Cardiac muscle cell (in vitro differentiated cells and primary cell): Measurements from ENCODE around the gene EAF2. TPM values are rescaled to one million over a fixed set of nuclear protein-coding genes. Genes with fewer than 3 reads are reported as not detected.

Experiments used
- DNase-seq, 2 donors: peaks; one replicate each; pipeline versions ENCODE4 v3.0.0 to v3.0.0-alpha.2; 2010 to 2017; ENCODE audit warnings: low read depth in 1 of 2, low spot score in 1 of 2
- H3K27ac ChIP-seq: fragments of 200-600 bp; sonication (generic); 2 replicates; pipeline ENCODE4 v1.5.1; 2016
- H3K27me3 ChIP-seq: fragments of 200-600 bp; sonication (generic); 2 replicates; pipeline ENCODE4 v1.6.0; 2016; ENCODE audit warnings: control low read depth
- H3K36me3 ChIP-seq: fragments of 200-600 bp; sonication (generic); 2 replicates; pipeline ENCODE4 v1.5.1; 2016; ENCODE audit warnings: control low read depth
- H3K4me1 ChIP-seq: fragments of 200-600 bp; sonication (generic); 2 replicates; pipeline ENCODE4 v1.8.1; 2017; ENCODE audit warnings: low read depth, mild to moderate bottlenecking, mixed run types
- H3K4me3 ChIP-seq: fragments of 200-600 bp; sonication (generic); 2 replicates; pipeline ENCODE4 v1.5.1; 2016; ENCODE audit warnings: mild to moderate bottlenecking
- H3K9me3 ChIP-seq: fragments of 200-600 bp; sonication (generic); 2 replicates; pipeline ENCODE4 v1.5.1; 2017; ENCODE audit warnings: low read depth, mild to moderate bottlenecking, control low read depth
- CTCF ChIP-seq: IDR thresholded peaks from 2 replicates; pipeline ENCODE4 v1.5.1; 2012; ENCODE audit warnings: low read depth, mild to moderate bottlenecking, low read length
- polyA plus RNA-seq: library from polyadenylated mRNA; unstranded; fragments of >200 nt; fragmentation: Nextera tagmentation; extraction: Ambion mirVana; gene quantifications from 2 replicates; pipeline ENCODE4 v1.2.1, GENCODE V29; 2016
- total RNA-seq: library from RNA; depleted of rRNA; stranded (reverse); fragments of >200 nt; gene quantifications from 2 replicates; pipeline ENCODE4 v1.2.3, GENCODE V29; 2016

EAF2 gene
- total and polyA plus RNA-seq, 2 experiments from 2014 or later, result 1.7 to 2.8 TPM

- no peak for TF ChIP-seq CTCF
- H3K9me3 ChIP-seq, result no peaks in the 10 kb centered on the region
- H3K4me1 ChIP-seq, result no peaks in the 10 kb centered on the region
- H3K27me3 ChIP-seq, result no peaks in the 10 kb centered on the region
- H3K4me3 ChIP-seq, result no peak overlapping the region
- no peaks in the 10 kb centered on the region for H3K36me3 ChIP-seq
- no peak overlapping the region for H3K27ac ChIP-seq
- no peak for DNase-seq
These were observed 28.8 kb downstream of the EAF2 start for GRCh38 chr3:121863801-121864200.

GRCh38 chr3:121869736-121870135, 34.7 kb downstream of the EAF2 start:
- Histone ChIP-seq H3K36me3 (no peaks in the 10 kb centered on the region), H3K4me3 (no peak overlapping the region), H3K4me1 (no peaks in the 10 kb centered on the region), H3K27ac (no peak overlapping the region), H3K9me3 (no peaks in the 10 kb centered on the region), H3K27me3 (no peaks in the 10 kb centered on the region)
- no peak for TF ChIP-seq CTCF
- no peak for DNase-seq

GRCh38 chr3:121870717-121871116, 35.7 kb downstream of the EAF2 start:
- Histone ChIP-seq H3K27ac (no peak overlapping the region), H3K9me3 (no peaks in the 10 kb centered on the region), H3K4me1 (no peaks in the 10 kb centered on the region), H3K27me3 (no peaks in the 10 kb centered on the region), H3K4me3 (no peak overlapping the region), H3K36me3 (no peaks in the 10 kb centered on the region)
- no peak for TF ChIP-seq CTCF
- DNase-seq, result no peak

- no peaks in the 10 kb centered on the region for H3K36me3 ChIP-seq
- H3K27ac ChIP-seq, result no peak overlapping the region
- H3K9me3 ChIP-seq, result no peaks in the 10 kb centered on the region
- DNase-seq, result no peak
- H3K4me3 ChIP-seq, result no peak overlapping the region
- no peak for TF ChIP-seq CTCF
- no peaks in the 10 kb centered on the region for H3K27me3 ChIP-seq
- no peaks in the 10 kb centered on the region for H3K4me1 ChIP-seq
These were observed 36.4 kb downstream of the EAF2 start for GRCh38 chr3:121871430-121871829.

- DNase-seq, result no peak
These were observed 43.4 kb downstream of the EAF2 start for GRCh38 chr3:121878411-121878810.

More at GRCh38 chr3:121878411-121878810, 43.4 kb downstream of the EAF2 start:
- Histone ChIP-seq H3K36me3 (no peaks in the 10 kb centered on the region), H3K4me1 (no peaks in the 10 kb centered on the region), H3K4me3 (no peak overlapping the region), H3K27ac (no peak overlapping the region), H3K27me3 (no peaks in the 10 kb centered on the region), H3K9me3 (no peaks in the 10 kb centered on the region)
- TF ChIP-seq CTCF, result no peak
